ENCODE measurements around the gene B4GALNT4. TPM values are rescaled to one million over a fixed set of nuclear protein-coding genes. Genes with fewer than 3 reads are reported as not detected.
"Not testable (repeated sequence)": the region's sequence is repeated elsewhere in the genome, so short reads cannot be mapped to it uniquely, and the experiment has no call there.

Gene B4GALNT4
- 11.4 TPM for polyA plus RNA-seq (ENCODE audit: insufficient read length)

- DNase-seq (ENCODE audit: low read depth), result no peak
These were observed at the start of gene B4GALNT4 for GRCh38 chr11:369336-370018. Gene B4GALNT4, plus strand, starts transcription at chr11:369499. Its CDS starts 305 bp downstream, at chr11:369804.

GRCh38 chr11:319888-320273 lies 49.4 kb upstream of the B4GALNT4 start:
- not testable (repeated sequence) for DNase-seq (ENCODE audit: low read depth)

- no peak for DNase-seq (ENCODE audit: low read depth)
These were observed 45.1 kb upstream of the B4GALNT4 start for GRCh38 chr11:324156-324555.

- DNase-seq (ENCODE audit: low read depth), result not testable (repeated sequence)
These were observed 44.4 kb upstream of the B4GALNT4 start for GRCh38 chr11:324593-325517.

GRCh38 chr11:325796-326591 lies 43.3 kb upstream of the B4GALNT4 start:
- DNase-seq (ENCODE audit: low read depth), result no peak

GRCh38 chr11:326592-326841 lies 42.8 kb upstream of the B4GALNT4 start:
- DNase-seq (ENCODE audit: low read depth), result no peak

- DNase-seq (ENCODE audit: low read depth), result no peak
These were observed 42.3 kb upstream of the B4GALNT4 start for GRCh38 chr11:326842-327580.

GRCh38 chr11:327581-327923 lies 41.7 kb upstream of the B4GALNT4 start:
- DNase-seq (ENCODE audit: low read depth), result no peak

GRCh38 chr11:328012-328411 lies 41.3 kb upstream of the B4GALNT4 start:
- DNase-seq (ENCODE audit: low read depth), result no peak

GRCh38 chr11:328516-329100 lies 40.7 kb upstream of the B4GALNT4 start:
- not testable (repeated sequence) for DNase-seq (ENCODE audit: low read depth)

GRCh38 chr11:329886-330253 lies 39.4 kb upstream of the B4GALNT4 start:
- DNase-seq (ENCODE audit: low read depth), result no peak

GRCh38 chr11:330307-330693 lies 39.0 kb upstream of the B4GALNT4 start:
- DNase-seq (ENCODE audit: low read depth), result no peak

- no peak for DNase-seq (ENCODE audit: low read depth)
These were observed 38.5 kb upstream of the B4GALNT4 start for GRCh38 chr11:330694-331357.

- no peak for DNase-seq (ENCODE audit: low read depth)
These were observed 37.8 kb upstream of the B4GALNT4 start for GRCh38 chr11:331358-332060.

- DNase-seq (ENCODE audit: low read depth), result no peak
These were observed 36.4 kb upstream of the B4GALNT4 start for GRCh38 chr11:332651-333480.

GRCh38 chr11:333616-334263 lies 35.6 kb upstream of the B4GALNT4 start:
- DNase-seq (ENCODE audit: low read depth), result not testable (repeated sequence)

- no peak for DNase-seq (ENCODE audit: low read depth)
These were observed 34.9 kb upstream of the B4GALNT4 start for GRCh38 chr11:334264-334994.

Data from forelimb muscle (tissue), 1 donor.